ENCODE results near the gene ZNF106.

DNA sequence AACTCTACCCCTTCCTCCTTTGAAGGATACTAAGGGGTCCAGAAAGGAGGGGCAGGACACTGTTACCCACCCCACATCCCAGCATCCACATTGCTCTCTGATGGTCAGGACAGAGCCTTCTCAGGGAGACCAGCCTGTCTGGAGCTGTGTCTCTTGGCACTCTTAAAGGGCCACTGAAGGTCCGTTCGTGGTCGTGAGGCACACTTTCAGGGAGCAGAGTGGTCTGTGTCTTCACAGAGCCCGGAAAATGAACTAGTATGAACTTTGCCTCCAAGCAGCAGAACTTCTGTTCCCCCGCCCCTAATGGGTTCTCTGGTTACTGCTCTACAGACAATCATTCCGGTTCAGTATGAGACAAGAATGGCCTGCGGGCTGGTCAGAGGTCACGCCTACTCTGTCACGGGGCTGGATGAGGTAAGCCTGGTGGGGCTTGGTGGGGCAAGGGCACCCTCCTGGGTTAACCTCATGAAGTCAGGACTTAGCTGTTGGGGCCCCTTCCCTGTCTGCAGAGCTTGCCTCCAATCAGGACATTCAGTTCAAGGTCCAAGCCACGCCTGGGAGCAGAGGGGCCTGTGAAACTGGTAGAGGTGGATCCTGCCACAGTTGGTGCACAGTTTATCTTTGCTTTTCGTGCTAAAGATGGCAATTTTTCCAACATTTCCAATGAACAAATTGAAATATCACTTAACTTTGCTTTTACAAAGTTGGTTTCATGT is 98.5 kb downstream of the ZNF106 start:
- TF ChIP-seq, protein P1, sequence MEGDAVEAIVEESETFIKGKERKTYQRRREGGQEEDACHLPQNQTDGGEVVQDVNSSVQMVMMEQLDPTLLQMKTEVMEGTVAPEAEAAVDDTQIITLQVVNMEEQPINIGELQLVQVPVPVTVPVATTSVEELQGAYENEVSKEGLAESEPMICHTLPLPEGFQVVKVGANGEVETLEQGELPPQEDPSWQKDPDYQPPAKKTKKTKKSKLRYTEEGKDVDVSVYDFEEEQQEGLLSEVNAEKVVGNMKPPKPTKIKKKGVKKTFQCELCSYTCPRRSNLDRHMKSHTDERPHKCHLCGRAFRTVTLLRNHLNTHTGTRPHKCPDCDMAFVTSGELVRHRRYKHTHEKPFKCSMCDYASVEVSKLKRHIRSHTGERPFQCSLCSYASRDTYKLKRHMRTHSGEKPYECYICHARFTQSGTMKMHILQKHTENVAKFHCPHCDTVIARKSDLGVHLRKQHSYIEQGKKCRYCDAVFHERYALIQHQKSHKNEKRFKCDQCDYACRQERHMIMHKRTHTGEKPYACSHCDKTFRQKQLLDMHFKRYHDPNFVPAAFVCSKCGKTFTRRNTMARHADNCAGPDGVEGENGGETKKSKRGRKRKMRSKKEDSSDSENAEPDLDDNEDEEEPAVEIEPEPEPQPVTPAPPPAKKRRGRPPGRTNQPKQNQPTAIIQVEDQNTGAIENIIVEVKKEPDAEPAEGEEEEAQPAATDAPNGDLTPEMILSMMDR (IDR thresholded peaks at IDR 0.05), result no peak
- TF ChIP-seq, protein P2, sequence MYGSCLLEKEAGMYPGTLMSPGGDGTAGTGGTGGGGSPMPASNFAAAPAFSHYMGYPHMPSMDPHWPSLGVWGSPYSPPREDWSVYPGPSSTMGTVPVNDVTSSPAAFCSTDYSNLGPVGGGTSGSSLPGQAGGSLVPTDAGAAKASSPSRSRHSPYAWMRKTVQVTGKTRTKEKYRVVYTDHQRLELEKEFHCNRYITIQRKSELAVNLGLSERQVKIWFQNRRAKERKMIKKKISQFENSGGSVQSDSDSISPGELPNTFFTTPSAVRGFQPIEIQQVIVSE (CRISPR knock-in tag; IDR thresholded peaks at IDR 0.05; ENCODE audit: borderline replicate concordance), result no peak
- TF ChIP-seq CBFB (CRISPR knock-in tag; IDR thresholded peaks at IDR 0.05; ENCODE audit: low read depth), result no peak
- TF ChIP-seq, protein P3, sequence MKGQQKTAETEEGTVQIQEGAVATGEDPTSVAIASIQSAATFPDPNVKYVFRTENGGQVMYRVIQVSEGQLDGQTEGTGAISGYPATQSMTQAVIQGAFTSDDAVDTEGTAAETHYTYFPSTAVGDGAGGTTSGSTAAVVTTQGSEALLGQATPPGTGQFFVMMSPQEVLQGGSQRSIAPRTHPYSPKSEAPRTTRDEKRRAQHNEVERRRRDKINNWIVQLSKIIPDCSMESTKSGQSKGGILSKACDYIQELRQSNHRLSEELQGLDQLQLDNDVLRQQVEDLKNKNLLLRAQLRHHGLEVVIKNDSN (CRISPR knock-in tag; IDR thresholded peaks at IDR 0.05), result no peak
